HCT116 (cell line): ENCODE measurements around the gene ALDH5A1. TPM values are rescaled to one million over a fixed set of nuclear protein-coding genes. Genes with fewer than 3 reads are reported as not detected.

Experiments
- ATAC-seq: fragments of 200-7000 bp; cut with Tn5 transposase; 2 replicates; pipeline ENCODE4 v1.9.1; 2020; ENCODE audit warnings: mild to moderate bottlenecking, moderate library complexity
- BruUV-seq: library from RNA; stranded (reverse); fragments of 400-500 nt; replicated peaks from 2 replicates; lab custom pipeline; 2021; lab: Mats Ljungman, UMichigan
- CTCF ChIA-PET: fragments of 300-600 bp; sonication (Branson Sonifier 250); formaldehyde crosslinking; loops from one replicate; lab custom pipeline; 2021; ENCODE audit warnings: antibody characterized with exemption; lab: Charles Lee
- POLR2A ChIA-PET: fragments of 300-600, 350-600 bp; sonication (Branson Sonifier 250); formaldehyde crosslinking; loops from one replicate; lab custom pipeline; 2021; ENCODE audit warnings: antibody characterized with exemption; lab: Charles Lee
- RAD21 ChIA-PET, 2 experiments: fragments of 300-600 bp; sonication (Branson Sonifier 250); formaldehyde crosslinking; loops; one replicate each; lab custom pipeline; 2023; ENCODE audit warnings: low total read pairs in 2 of 2; ENCODE audit not compliant: uncharacterized antibody in 2 of 2, unreplicated experiment in 2 of 2, low non-redundant PET in 1 of 2; lab: Charles Lee
- DNase-seq: peaks from one replicate; pipeline ENCODE4 v3.0.0-alpha.2; 2010; ENCODE audit warnings: low read depth, low spot score
- H2AFZ ChIP-seq: fragments of 200-600 bp; shearing (Covaris generic), sonication (generic); 2 replicates; pipeline ENCODE4 v1.6.1; 2017; ENCODE audit warnings: low read depth, mixed run types, mixed read lengths, antibody characterized with exemption, low read length; ENCODE audit not compliant: poor library complexity, severe bottlenecking
- H3K27ac ChIP-seq: 2 replicates; pipeline ENCODE4 v1.5.1; 2012; ENCODE audit warnings: low read depth, low read length
- H3K27me3 ChIP-seq: fragments of 200-600 bp; sonication (generic); 2 replicates; pipeline ENCODE4 v1.6.1; 2016; ENCODE audit warnings: mixed run types, low read length, mixed read lengths; ENCODE audit not compliant: insufficient read depth
- H3K36me3 ChIP-seq, 2 experiments: fragments of 200-500 bp in 1 of 2; fragments of 200-600 bp in 1 of 2; sonication (Bioruptor generic) in 1 of 2; sonication (generic) in 1 of 2; 2 replicates each; pipeline versions ENCODE4 v1.5.1 to v1.6.1; 2014 to 2016; ENCODE audit warnings: low read length in 2 of 2, inconsistent platforms in 1 of 2, mixed read lengths in 1 of 2, mixed run types in 1 of 2; ENCODE audit not compliant: insufficient read depth in 2 of 2, control insufficient read depth in 1 of 2
- H3K4me1 ChIP-seq, 2 experiments: fragments of 200-600 bp in 1 of 2; sonication (generic) in 1 of 2; 2 replicates each; pipeline versions ENCODE4 v1.5.1 to v1.6.1; 2012 to 2017; ENCODE audit warnings: low read length in 2 of 2, inconsistent platforms in 1 of 2, mild to moderate bottlenecking in 1 of 2, mixed read lengths in 1 of 2, mixed run types in 1 of 2, moderate library complexity in 1 of 2; ENCODE audit not compliant: insufficient read depth in 2 of 2, control insufficient read depth in 1 of 2
- H3K4me2 ChIP-seq: fragments of 200-600 bp; sonication (generic); 2 replicates; pipeline ENCODE4 v1.6.1; 2017; ENCODE audit warnings: mixed run types, low read length, mixed read lengths
- H3K4me3 ChIP-seq, 2 experiments: fragments of 200-600 bp in 1 of 2; sonication (generic) in 1 of 2; replicated peaks in 1 of 2; 2 replicates each; pipeline ENCODE4 v1.5.1; 2011 to 2016; ENCODE audit warnings: low read length in 2 of 2, control low read depth in 1 of 2, low read depth in 1 of 2, mild to moderate bottlenecking in 1 of 2, mixed read lengths in 1 of 2, mixed run types in 1 of 2
- H3K79me2 ChIP-seq: fragments of 200-600 bp; sonication (generic); 2 replicates; pipeline ENCODE4 v1.6.1; 2017; ENCODE audit warnings: mild to moderate bottlenecking, mixed run types, low read length, moderate library complexity, mixed read lengths; ENCODE audit not compliant: insufficient read depth
- H3K9ac ChIP-seq: fragments of 200-600 bp; sonication (generic); 2 replicates; pipeline ENCODE4 v1.6.1; 2016; ENCODE audit warnings: low read length, mixed read lengths
- H3K9me2 ChIP-seq: fragments of 200-600 bp; sonication (generic), shearing (Covaris generic); 2 replicates; pipeline ENCODE4 v1.6.1; 2017; ENCODE audit warnings: mixed run types, mild to moderate bottlenecking, moderate library complexity; ENCODE audit not compliant: insufficient read depth
- H3K9me3 ChIP-seq, 2 experiments: fragments of 200-500 bp in 1 of 2; fragments of 200-600 bp in 1 of 2; sonication (Bioruptor generic) in 1 of 2; sonication (generic) in 1 of 2; 2 replicates each; pipeline ENCODE4 v1.6.1; 2014 to 2017; ENCODE audit warnings: low read length in 2 of 2, mixed read lengths in 2 of 2, inconsistent platforms in 1 of 2, low read depth in 1 of 2, mild to moderate bottlenecking in 1 of 2, mixed run types in 1 of 2, moderate library complexity in 1 of 2; ENCODE audit not compliant: control insufficient read depth in 1 of 2, insufficient read depth in 1 of 2
- H4K20me1 ChIP-seq: fragments of 200-600 bp; sonication (generic), shearing (Covaris generic); 2 replicates; pipeline ENCODE4 v1.6.1; 2017; ENCODE audit warnings: mixed run types, mild to moderate bottlenecking, moderate library complexity; ENCODE audit not compliant: insufficient read depth
- CBX3 ChIP-seq: IDR thresholded peaks from 2 replicates; pipeline ENCODE4 v1.6.1; 2012; ENCODE audit warnings: low read depth
- CEBPB ChIP-seq: IDR thresholded peaks from 2 replicates; pipeline ENCODE4 v1.6.1; 2012; ENCODE audit warnings: low read depth
- CTCF ChIP-seq, 3 experiments: fragments of 200-600 bp in 1 of 3; sonication (generic) in 1 of 3; IDR thresholded peaks in 2 of 3; conservative IDR thresholded peaks in 1 of 3; 2 replicates each; pipeline ENCODE4 v1.5.1; 2012 to 2017; ENCODE audit warnings: low read depth in 2 of 3, low read length in 2 of 3, antibody characterized with exemption in 1 of 3, borderline replicate concordance in 1 of 3, control low read depth in 1 of 3, mild to moderate bottlenecking in 1 of 3, mixed read lengths in 1 of 3, mixed run types in 1 of 3, moderate library complexity in 1 of 3; ENCODE audit not compliant: insufficient read depth in 1 of 3
- ELF1 ChIP-seq: IDR thresholded peaks from 2 replicates; pipeline ENCODE4 v1.6.1; 2012; ENCODE audit warnings: low read depth, borderline replicate concordance
- EZH2 ChIP-seq: fragments of 200-600 bp; sonication (generic); IDR thresholded peaks from 2 replicates; pipeline ENCODE4 v1.6.1; 2017; ENCODE audit warnings: antibody characterized with exemption, mixed run types
- FOSL1 ChIP-seq: IDR thresholded peaks from 2 replicates; pipeline ENCODE4 v1.6.1; 2012; ENCODE audit warnings: low read depth
- JUND ChIP-seq: IDR thresholded peaks from 2 replicates; pipeline ENCODE4 v1.6.1; 2012
- POLR2A ChIP-seq: IDR thresholded peaks from 2 replicates; pipeline ENCODE4 v1.7.0; 2011; ENCODE audit warnings: borderline replicate concordance; ENCODE audit not compliant: insufficient read depth, insufficient read length; ENCODE audit errors: extremely low read depth
- POLR2AphosphoS5 ChIP-seq: IDR thresholded peaks from 2 replicates; pipeline ENCODE4 v1.6.1; 2011; ENCODE audit warnings: mild to moderate bottlenecking, low read depth, low read length, moderate library complexity
- REST ChIP-seq: IDR thresholded peaks from 2 replicates; pipeline ENCODE4 v1.6.1; 2012; ENCODE audit warnings: low read depth
- SIN3A ChIP-seq: IDR thresholded peaks from 2 replicates; pipeline ENCODE4 v1.6.1; 2012; ENCODE audit warnings: low read depth
- TCF7L2 ChIP-seq: IDR thresholded peaks from 2 replicates; pipeline ENCODE4 v1.7.0; 2011; ENCODE audit warnings: borderline replicate concordance, inconsistent platforms; ENCODE audit not compliant: insufficient read depth, insufficient read length; ENCODE audit errors: extremely low read depth
- YY1 ChIP-seq: IDR thresholded peaks from 2 replicates; pipeline ENCODE4 v1.6.1; 2011; ENCODE audit warnings: low read length, low read depth, moderate library complexity, mild to moderate bottlenecking; ENCODE audit not compliant: insufficient replicate concordance; ENCODE audit errors: extremely low read depth
- ZNF274 ChIP-seq: fragments of 200-500 bp; sonication (Bioruptor generic); IDR thresholded peaks from 2 replicates; pipeline ENCODE4 v1.6.1; 2014; ENCODE audit warnings: mild to moderate bottlenecking, low read depth, low read length, inconsistent platforms
- intact Hi-C: fragments of 100-400 bp; cut with micrococcal nuclease; formaldehyde crosslinking; loops from 2 replicates; pipeline ENCODE4 v1.10.0; 2022
- total RNA-seq: library from RNA; stranded (reverse); gene quantifications from one replicate; pipeline ENCODE4 v1.2.1, GENCODE V29; 2021; ENCODE audit not compliant: unreplicated experiment

Gene ALDH5A1
- total RNA-seq, 1 experiment from 2014 or later = 10.0 TPM

- no peak overlapping the region for H3K4me2 ChIP-seq
Measured at GRCh38 chr6:24584382-24584720, 89.6 kb downstream of the ALDH5A1 start.

More at GRCh38 chr6:24584382-24584720, 89.6 kb downstream of the ALDH5A1 start:
- CTCF ChIA-PET = interaction anchor here (0.6 to 1.6 kb wide), 11 partner anchors 9 to 609 kb away, joined by 3 to 5 read pairs (median 4); no protein-coding TSS in a partner anchor
- TF ChIP-seq CEBPB (no peak), ZNF274 (no peak), CBX3 (no peak), SIN3A (no peak), REST (no peak), CTCF (IDR thresholded peaks at IDR 0.05 in 2 of 3, conservative IDR thresholded peaks at IDR 0.05 in 1 of 3; ENCODE audit: borderline replicate concordance in 1 of 3, insufficient read depth in 1 of 3, low read depth in 2 of 3, low read length in 2 of 3) (no peak), TCF7L2 (no peak), JUND (no peak), POLR2AphosphoS5 (no peak), EZH2 (no peak), POLR2A (no peak), YY1 (no peak), FOSL1 (no peak), ELF1 (no peak)
- TF ChIP-seq, all 23 proteins: peak for 0
- peak overlapping the region; percentile 99 for H2AFZ ChIP-seq
- no peaks in the 10 kb centered on the region for H3K79me2 ChIP-seq
- RAD21 ChIA-PET = interaction anchor here in 1 of 2 experiments (0.7 kb wide), 1 partner anchor 159 kb away, joined by 3 read pairs; no protein-coding TSS in a partner anchor
- no peak overlapping the region for H3K27ac ChIP-seq
- H3K4me3 ChIP-seq = no peak overlapping the region
- no peaks in the 10 kb centered on the region for H3K27me3 ChIP-seq
- ATAC-seq (no peak), DNase-seq (no peak)
- no peak overlapping the region for H3K9ac ChIP-seq
- no peaks in the 10 kb centered on the region for H3K9me3 ChIP-seq
- BruUV-seq = no TSS peak
- no peaks in the 10 kb centered on the region for H4K20me1 ChIP-seq
- POLR2A ChIA-PET = interaction anchor here (0.5 kb wide), 1 partner anchor 1639 kb away, joined by 3 read pairs; no protein-coding TSS in a partner anchor
- H3K9me2 ChIP-seq = no peaks in the 10 kb centered on the region
- intact Hi-C loops = loop anchor here (5.0 kb wide), 1 partner anchor 433 kb away; no protein-coding TSS in a partner anchor
- peaks cover 3 to 13% of the 10 kb centered on the region in 2 experiments; a peak in 3 of 4 replicates for H3K4me1 ChIP-seq
- H3K36me3 ChIP-seq = no peaks in the 10 kb centered on the region
